Endothelial cell of umbilical vein (primary cell): Measurements from ENCODE around the gene GAS2L3. TPM values are rescaled to one million over a fixed set of nuclear protein-coding genes. Genes with fewer than 3 reads are reported as not detected.
A peak's percentile ranks its signal among the peaks of the same experiment; 100 is the strongest.

Source experiments
- BruUV-seq: library from RNA; stranded (reverse); fragments of 400-500 nt; replicated peaks from 2 replicates; lab custom pipeline; 2021; lab: Mats Ljungman, UMichigan
- CTCF ChIA-PET: fragments of 300-600, 350-600 bp; sonication (Branson Sonifier 250); formaldehyde crosslinking; loops from one replicate; lab custom pipeline; 2021; ENCODE audit warnings: antibody characterized with exemption, inconsistent platforms; lab: Charles Lee
- POLR2A ChIA-PET: fragments of 300-600, 350-600 bp; sonication (Branson Sonifier 250); formaldehyde crosslinking; loops from one replicate; lab custom pipeline; 2021; ENCODE audit warnings: antibody characterized with exemption, inconsistent platforms; lab: Charles Lee
- DNase-seq: peaks from one replicate; pipeline ENCODE4 v3.0.0-alpha.2; 2011; ENCODE audit warnings: low read depth, low spot score
- FAIRE-seq: peaks from 2 replicates; lab custom pipeline; 2011; peaks lifted over from hg19 to GRCh38; lab: Jason Lieb, UNC
- H2AFZ ChIP-seq: 2 replicates; pipeline ENCODE4 v1.6.0; 2012; ENCODE audit warnings: low read depth, low read length, control low read depth, inconsistent platforms
- H3K27ac ChIP-seq: 2 replicates; pipeline ENCODE4 v1.5.1; 2011; ENCODE audit warnings: low read depth, mild to moderate bottlenecking, control low read depth, low read length, moderate library complexity; ENCODE audit not compliant: insufficient read depth
- H3K27me3 ChIP-seq, 2 experiments: 2 replicates each; pipeline versions ENCODE4 v1.6.0 to v1.6.1; 2011; ENCODE audit warnings: low read length in 2 of 2, mixed read lengths in 1 of 2; ENCODE audit not compliant: control insufficient read depth in 2 of 2, insufficient read depth in 2 of 2
- H3K36me3 ChIP-seq, 2 experiments: 2 replicates in 1 of 2; 3 replicates in 1 of 2; pipeline ENCODE4 v1.5.1; 2011; ENCODE audit warnings: low read length in 2 of 2, mild to moderate bottlenecking in 1 of 2, moderate library complexity in 1 of 2; ENCODE audit not compliant: control insufficient read depth in 2 of 2, insufficient read depth in 2 of 2; ENCODE audit errors: extremely low read depth in 1 of 2
- H3K4me1 ChIP-seq: 3 replicates; pipeline ENCODE4 v1.5.1; 2011; ENCODE audit warnings: mild to moderate bottlenecking, low read length; ENCODE audit not compliant: control insufficient read depth, insufficient read depth; ENCODE audit errors: extremely low read depth
- H3K4me2 ChIP-seq: 2 replicates; pipeline ENCODE4 v1.6.1; 2011; ENCODE audit warnings: low read length, control low read depth, mixed read lengths; ENCODE audit not compliant: insufficient read depth
- H3K4me3 ChIP-seq, 3 experiments: fragments of 200-600 bp in 1 of 3; sonication (generic), shearing (Covaris generic) in 1 of 3; replicated peaks in 1 of 3; 2 replicates each; pipeline ENCODE4 v1.5.1; 2011 to 2016; ENCODE audit warnings: control low read depth in 3 of 3, low read length in 3 of 3, mild to moderate bottlenecking in 2 of 3, inconsistent platforms in 1 of 3, low read depth in 1 of 3, moderate library complexity in 1 of 3; ENCODE audit not compliant: insufficient read depth in 1 of 3
- H3K79me2 ChIP-seq: 2 replicates; pipeline ENCODE4 v1.6.0; 2012; ENCODE audit warnings: low read length, inconsistent platforms; ENCODE audit not compliant: control insufficient read depth, insufficient read depth
- H3K9ac ChIP-seq: replicated peaks from 2 replicates; pipeline ENCODE3; 2011; ENCODE audit warnings: low read length, control low read depth; ENCODE audit not compliant: insufficient read depth; ENCODE audit errors: extremely low read depth
- H3K9me1 ChIP-seq: replicated peaks from 3 replicates; pipeline ENCODE4 v1.6.0; 2011; ENCODE audit warnings: mild to moderate bottlenecking, low read length; ENCODE audit not compliant: control insufficient read depth, insufficient read depth; ENCODE audit errors: extremely low read depth
- H3K9me3 ChIP-seq: replicated peaks from 2 replicates; pipeline ENCODE4 v1.5.1; 2012; ENCODE audit warnings: low read length, inconsistent platforms; ENCODE audit not compliant: control insufficient read depth, insufficient read depth
- H4K20me1 ChIP-seq: replicated peaks from 2 replicates; pipeline ENCODE3; 2011; ENCODE audit warnings: mild to moderate bottlenecking, low read length; ENCODE audit not compliant: control insufficient read depth, insufficient read depth; ENCODE audit errors: extremely low read depth
- EZH2 ChIP-seq: IDR thresholded peaks from 2 replicates; pipeline ENCODE4 v1.6.1; 2012; ENCODE audit warnings: borderline replicate concordance, low read depth, mild to moderate bottlenecking, moderate library complexity, low read length, inconsistent platforms; ENCODE audit not compliant: severe bottlenecking
- FOS ChIP-seq: IDR thresholded peaks from 2 replicates; pipeline ENCODE4 v1.6.1; 2011; ENCODE audit warnings: mild to moderate bottlenecking, low read length, moderate library complexity, borderline replicate concordance; ENCODE audit not compliant: insufficient read depth
- GATA2 ChIP-seq: IDR thresholded peaks from 2 replicates; pipeline ENCODE4 v1.7.0; 2011; ENCODE audit warnings: low read depth, mild to moderate bottlenecking, moderate library complexity, mixed read lengths, low read length; ENCODE audit not compliant: insufficient read length, insufficient read depth
- JUN ChIP-seq: IDR thresholded peaks from 2 replicates; pipeline ENCODE4 v1.6.1; 2011; ENCODE audit warnings: borderline replicate concordance, low read depth; ENCODE audit not compliant: insufficient read length, insufficient read depth
- MAX ChIP-seq: IDR thresholded peaks from 2 replicates; pipeline ENCODE4 v1.6.1; 2011; ENCODE audit not compliant: insufficient read depth, insufficient read length
- MYC ChIP-seq: IDR thresholded peaks from one replicate; pipeline ENCODE4 v1.6.1; 2011; ENCODE audit warnings: mild to moderate bottlenecking, low read depth, low read length
- POLR2A ChIP-seq: IDR thresholded peaks from 2 replicates; pipeline ENCODE4 v1.6.1; 2012; ENCODE audit warnings: low read depth, mild to moderate bottlenecking, control low read depth, low read length
- POLR2AphosphoS5 ChIP-seq: IDR thresholded peaks from 2 replicates; pipeline ENCODE4 v1.6.1; 2012; ENCODE audit warnings: low read depth, mild to moderate bottlenecking, control low read depth, low read length, moderate library complexity; ENCODE audit not compliant: insufficient read depth
- dilution Hi-C: fragments of 300-500 bp; cut with MboI; formaldehyde crosslinking; loops from one replicate; pipeline ENCODE4 v1.15.0; 2019; ENCODE audit warnings: low sequenced_read_pairs; ENCODE audit not compliant: extremely low pct_ligation_motif_present
- intact Hi-C: fragments of 100-400 bp; cut with micrococcal nuclease; formaldehyde crosslinking; loops from one replicate; pipeline ENCODE4 v1.10.0; 2022
- polyA plus RNA-seq, 4 experiments: library from polyadenylated mRNA; depleted of rRNA in 3 of 4; stranded (reverse) in 3 of 4; unstranded in 1 of 4; fragments of >200 nt; gene quantifications; 2 replicates each; pipeline versions ENCODE4 v1.2.1 to v1.2.3, GENCODE V29; 2011 to 2012; ENCODE audit warnings: missing spikeins in 1 of 4
- total RNA-seq: library from RNA; stranded (reverse); gene quantifications from 2 replicates; pipeline ENCODE4 v1.2.3, GENCODE V29; 2021
- TF ChIP-seq, protein P1 (sequence below), 2 donors: IDR thresholded peaks; 1 replicate in 1 of 2; 2 replicates in 1 of 2; pipeline ENCODE4 v1.5.1; 2011; ENCODE audit warnings: low read length in 2 of 2, mild to moderate bottlenecking in 2 of 2, moderate library complexity in 2 of 2, control low read depth in 1 of 2, inconsistent platforms in 1 of 2, low read depth in 1 of 2; ENCODE audit not compliant: insufficient read depth in 1 of 2; ENCODE audit errors: extremely low read depth in 1 of 2

GAS2L3 gene
- total and polyA plus RNA-seq, 2 donors (not counting 3 experiments of a cell fraction or from before 2014, with no cell fraction given) = 6.5 to 47.1 TPM

GRCh38 chr12:100672075-100672592 is 98.7 kb downstream of the GAS2L3 start:
- Histone ChIP-seq H3K9me1 (no peaks in the 10 kb centered on the region), H3K79me2 (no peaks in the 10 kb centered on the region), H3K4me3 (no peak overlapping the region), H3K36me3 (no peaks in the 10 kb centered on the region), H3K4me2 (no peak overlapping the region), H3K4me1 (peaks cover 5% of the 10 kb centered on the region), H4K20me1 (no peaks in the 10 kb centered on the region), H3K9ac (no peak overlapping the region), H2AFZ (no peak overlapping the region), H3K27ac (no peak overlapping the region), H3K27me3 (peaks cover 0 to 8% of the 10 kb centered on the region in 2 experiments), H3K9me3 (no peaks in the 10 kb centered on the region)
- DNase-seq = peak; percentile 6
- BruUV-seq = no TSS peak
- dilution Hi-C loops (no loop called here), intact Hi-C loops (loop anchor here (1.0 to 2.0 kb wide), 3 partner anchors 46 to 323 kb away; no protein-coding TSS in a partner anchor)
- TF ChIP-seq JUN = no peak
- TF ChIP-seq, protein P1, sequence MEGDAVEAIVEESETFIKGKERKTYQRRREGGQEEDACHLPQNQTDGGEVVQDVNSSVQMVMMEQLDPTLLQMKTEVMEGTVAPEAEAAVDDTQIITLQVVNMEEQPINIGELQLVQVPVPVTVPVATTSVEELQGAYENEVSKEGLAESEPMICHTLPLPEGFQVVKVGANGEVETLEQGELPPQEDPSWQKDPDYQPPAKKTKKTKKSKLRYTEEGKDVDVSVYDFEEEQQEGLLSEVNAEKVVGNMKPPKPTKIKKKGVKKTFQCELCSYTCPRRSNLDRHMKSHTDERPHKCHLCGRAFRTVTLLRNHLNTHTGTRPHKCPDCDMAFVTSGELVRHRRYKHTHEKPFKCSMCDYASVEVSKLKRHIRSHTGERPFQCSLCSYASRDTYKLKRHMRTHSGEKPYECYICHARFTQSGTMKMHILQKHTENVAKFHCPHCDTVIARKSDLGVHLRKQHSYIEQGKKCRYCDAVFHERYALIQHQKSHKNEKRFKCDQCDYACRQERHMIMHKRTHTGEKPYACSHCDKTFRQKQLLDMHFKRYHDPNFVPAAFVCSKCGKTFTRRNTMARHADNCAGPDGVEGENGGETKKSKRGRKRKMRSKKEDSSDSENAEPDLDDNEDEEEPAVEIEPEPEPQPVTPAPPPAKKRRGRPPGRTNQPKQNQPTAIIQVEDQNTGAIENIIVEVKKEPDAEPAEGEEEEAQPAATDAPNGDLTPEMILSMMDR (IDR thresholded peaks at IDR 0.05; ENCODE audit: extremely low read depth in 1 of 2, insufficient read depth in 1 of 2, low read depth in 1 of 2, low read length in 2 of 2) = peak; percentile 68 to 82
- no peak for FAIRE-seq
- CTCF ChIA-PET = interaction anchor here (0.6 to 2.6 kb wide), 27 partner anchors 9 to 1631 kb away, joined by 3 to 17 read pairs (median 4); partner anchors contain the start of gene GAS2L3
- POLR2A ChIA-PET = no interaction called here

DNA sequence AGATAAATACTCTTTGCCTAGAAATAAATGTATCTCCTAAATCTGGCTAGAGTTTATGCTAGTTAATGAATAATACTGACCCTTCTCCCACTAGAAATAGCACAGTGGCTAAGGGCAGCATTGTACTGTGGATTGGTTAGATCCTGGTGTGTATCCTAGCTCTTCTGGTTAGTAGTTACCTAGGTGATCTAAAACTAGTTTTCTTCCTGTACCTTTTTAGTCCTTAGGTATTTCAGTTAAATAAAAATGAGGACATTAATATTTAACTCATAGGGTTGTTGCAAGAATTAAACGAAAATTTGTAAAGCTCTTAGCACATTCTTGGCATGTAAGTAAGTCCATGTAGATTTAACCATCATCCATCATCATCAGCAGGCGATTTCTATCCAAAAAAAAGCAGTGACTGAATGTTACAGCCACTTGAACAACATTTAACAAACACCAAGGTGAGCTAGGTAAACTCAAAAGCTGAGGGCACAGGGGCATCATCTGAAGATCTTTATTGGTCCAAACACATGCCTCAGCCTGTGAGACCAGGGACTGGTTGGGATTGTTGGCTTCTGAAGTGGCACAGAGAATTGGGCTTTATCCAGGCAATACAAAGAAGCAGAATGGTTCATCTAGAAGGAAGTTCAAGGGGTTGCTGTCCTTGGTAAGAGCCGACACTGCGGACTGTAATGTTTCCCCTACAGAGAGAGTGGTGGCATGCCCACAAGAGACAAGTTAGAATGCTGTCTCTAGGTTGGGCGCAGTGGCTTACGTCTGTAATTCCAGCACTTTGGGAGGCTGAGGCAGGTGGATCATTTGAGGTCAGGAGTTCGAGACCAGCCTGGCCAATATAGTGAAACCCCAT is 100.8 kb downstream of the GAS2L3 start:
- ChIA-PET CTCF (interaction anchor here (0.8 to 1.4 kb wide), 2 partner anchors 269 to 1631 kb away, joined by 3 read pairs; no protein-coding TSS in a partner anchor), POLR2A (no interaction called here)
- Histone ChIP-seq H2AFZ (no peak overlapping the region), H3K4me3 (no peak overlapping the region), H3K9me3 (no peaks in the 10 kb centered on the region), H3K79me2 (no peaks in the 10 kb centered on the region), H3K27me3 (peaks cover 0 to 8% of the 10 kb centered on the region in 2 experiments), H3K9ac (no peak overlapping the region), H3K9me1 (no peaks in the 10 kb centered on the region), H3K27ac (no peak overlapping the region), H3K4me2 (no peak overlapping the region), H3K4me1 (peaks cover 5% of the 10 kb centered on the region), H3K36me3 (no peaks in the 10 kb centered on the region), H4K20me1 (no peaks in the 10 kb centered on the region)
- no peak for DNase-seq
- FAIRE-seq = no peak
- dilution Hi-C loops = no loop called here
- no peak for TF ChIP-seq FOS
- no peak for TF ChIP-seq MYC
- no peak for TF ChIP-seq JUN
- no peak for TF ChIP-seq EZH2
- TF ChIP-seq, protein P1 (IDR thresholded peaks at IDR 0.05; ENCODE audit: extremely low read depth in 1 of 2, insufficient read depth in 1 of 2, low read depth in 1 of 2, low read length in 2 of 2) = no peak
- TF ChIP-seq GATA2 = no peak
- TF ChIP-seq POLR2AphosphoS5 = no peak
- no peak for TF ChIP-seq POLR2A
- no peak for TF ChIP-seq MAX
- intact Hi-C loops = no loop called here
- no TSS peak for BruUV-seq
